Loucy (cell line): ENCODE results near the gene BRSK2.
A peak's percentile ranks its signal among the peaks of the same experiment; 100 is the strongest.

Experiments used
- H2AFZ ChIP-seq: fragments of 200-600 bp; sonication (generic); 2 replicates; pipeline ENCODE4 v1.6.0; 2016; ENCODE audit warnings: antibody characterized with exemption, mild to moderate bottlenecking, low read length, moderate library complexity
- H3F3A ChIP-seq: fragments of 200-600 bp; 2 replicates; pipeline ENCODE4 v1.6.0; 2016; ENCODE audit warnings: antibody characterized with exemption, low read depth, mild to moderate bottlenecking
- H3K27me3 ChIP-seq: fragments of 200-600 bp; sonication (generic); 2 replicates; pipeline ENCODE4 v1.6.1; 2014; ENCODE audit warnings: low read length, mild to moderate bottlenecking; ENCODE audit not compliant: insufficient read depth, poor library complexity, severe bottlenecking
- H3K36me3 ChIP-seq: fragments of 200-600 bp; sonication (generic); 2 replicates; pipeline ENCODE4 v1.6.1; 2016; ENCODE audit warnings: low read length; ENCODE audit not compliant: insufficient read depth
- H3K4me1 ChIP-seq: fragments of 200-600 bp; sonication (generic); 2 replicates; pipeline ENCODE4 v1.5.1; 2014; ENCODE audit warnings: low read length, mild to moderate bottlenecking; ENCODE audit not compliant: insufficient read depth, poor library complexity, severe bottlenecking
- H3K4me2 ChIP-seq: fragments of 200-600 bp; sonication (generic); 2 replicates; pipeline ENCODE4 v1.6.0; 2014; ENCODE audit warnings: antibody characterized with exemption, low read length, low read depth, mild to moderate bottlenecking; ENCODE audit not compliant: poor library complexity, severe bottlenecking
- H3K4me3 ChIP-seq: fragments of 200-600 bp; sonication (generic); 2 replicates; pipeline ENCODE4 v1.5.1; 2014; ENCODE audit warnings: low read length, mild to moderate bottlenecking, mixed read lengths; ENCODE audit not compliant: poor library complexity, severe bottlenecking
- H3K79me2 ChIP-seq: fragments of 200-600 bp; sonication (generic); 2 replicates; pipeline ENCODE4 v1.6.1; 2014; ENCODE audit warnings: low read length; ENCODE audit not compliant: insufficient read depth
- H3K9ac ChIP-seq: fragments of 200-600 bp; sonication (generic); 2 replicates; pipeline ENCODE4 v1.6.0; 2014; ENCODE audit warnings: mild to moderate bottlenecking, low read depth, low read length, moderate library complexity; ENCODE audit not compliant: poor library complexity, severe bottlenecking
- H3K9me2 ChIP-seq: fragments of 200-600 bp; sonication (generic); replicated peaks from 2 replicates; pipeline ENCODE4 v1.6.1; 2016; ENCODE audit warnings: low read depth, low read length, mixed read lengths
- H3K9me3 ChIP-seq: fragments of 200-600 bp; sonication (generic); 2 replicates; pipeline ENCODE4 v1.6.1; 2014; ENCODE audit warnings: mild to moderate bottlenecking, antibody characterized with exemption, low read length, low read depth; ENCODE audit not compliant: insufficient read depth
- H4K20me1 ChIP-seq: fragments of 200-600 bp; sonication (generic); 2 replicates; pipeline ENCODE4 v1.6.0; 2014; ENCODE audit warnings: antibody characterized with exemption, low read length, mild to moderate bottlenecking; ENCODE audit not compliant: insufficient read depth, poor library complexity, severe bottlenecking
- EZH2phosphoT487 ChIP-seq: fragments of 200-600 bp; IDR thresholded peaks from 2 replicates; pipeline ENCODE4 v1.6.1; 2018; ENCODE audit warnings: antibody characterized with exemption, mild to moderate bottlenecking, moderate library complexity, borderline replicate concordance
- TF ChIP-seq, protein P1 (sequence below): fragments of 200-600 bp; sonication (generic); conservative IDR thresholded peaks from 2 replicates; pipeline ENCODE4 v1.5.1; 2014; ENCODE audit warnings: mild to moderate bottlenecking, antibody characterized with exemption, low read length

The BRSK2 gene

GRCh38 chr11:1377231-1377780 is 12.4 kb upstream of the BRSK2 start:
- H3K4me3 ChIP-seq = no peak overlapping the region
- no peaks in the 10 kb centered on the region for H3K4me1 ChIP-seq
- H2AFZ ChIP-seq = no peak overlapping the region
- H3K79me2 ChIP-seq = no peaks in the 10 kb centered on the region
- no peak overlapping the region for H3K4me2 ChIP-seq
- H3K9ac ChIP-seq = no peak overlapping the region
- no peaks in the 10 kb centered on the region for H3F3A ChIP-seq
- H3K9me3 ChIP-seq = peaks cover 3% of the 10 kb centered on the region; the same call in 1 of the 2 replicates
- H3K9me2 ChIP-seq = no peaks in the 10 kb centered on the region
- TF ChIP-seq, protein P1, sequence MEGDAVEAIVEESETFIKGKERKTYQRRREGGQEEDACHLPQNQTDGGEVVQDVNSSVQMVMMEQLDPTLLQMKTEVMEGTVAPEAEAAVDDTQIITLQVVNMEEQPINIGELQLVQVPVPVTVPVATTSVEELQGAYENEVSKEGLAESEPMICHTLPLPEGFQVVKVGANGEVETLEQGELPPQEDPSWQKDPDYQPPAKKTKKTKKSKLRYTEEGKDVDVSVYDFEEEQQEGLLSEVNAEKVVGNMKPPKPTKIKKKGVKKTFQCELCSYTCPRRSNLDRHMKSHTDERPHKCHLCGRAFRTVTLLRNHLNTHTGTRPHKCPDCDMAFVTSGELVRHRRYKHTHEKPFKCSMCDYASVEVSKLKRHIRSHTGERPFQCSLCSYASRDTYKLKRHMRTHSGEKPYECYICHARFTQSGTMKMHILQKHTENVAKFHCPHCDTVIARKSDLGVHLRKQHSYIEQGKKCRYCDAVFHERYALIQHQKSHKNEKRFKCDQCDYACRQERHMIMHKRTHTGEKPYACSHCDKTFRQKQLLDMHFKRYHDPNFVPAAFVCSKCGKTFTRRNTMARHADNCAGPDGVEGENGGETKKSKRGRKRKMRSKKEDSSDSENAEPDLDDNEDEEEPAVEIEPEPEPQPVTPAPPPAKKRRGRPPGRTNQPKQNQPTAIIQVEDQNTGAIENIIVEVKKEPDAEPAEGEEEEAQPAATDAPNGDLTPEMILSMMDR = no peak
- no peak for TF ChIP-seq EZH2phosphoT487
- H3K27me3 ChIP-seq = no peaks in the 10 kb centered on the region
- H4K20me1 ChIP-seq = no peaks in the 10 kb centered on the region
- H3K36me3 ChIP-seq = no peaks in the 10 kb centered on the region

- Histone ChIP-seq H2AFZ (no peak overlapping the region), H3F3A (no peaks in the 10 kb centered on the region), H3K9ac (no peak overlapping the region), H3K79me2 (no peaks in the 10 kb centered on the region), H3K9me3 (no peaks in the 10 kb centered on the region), H3K27me3 (no peaks in the 10 kb centered on the region), H3K4me2 (no peak overlapping the region), H3K36me3 (no peaks in the 10 kb centered on the region), H3K9me2 (no peaks in the 10 kb centered on the region), H3K4me3 (no peak overlapping the region), H4K20me1 (no peaks in the 10 kb centered on the region), H3K4me1 (no peaks in the 10 kb centered on the region)
- no peak for TF ChIP-seq EZH2phosphoT487
- TF ChIP-seq, protein P1 = no peak
Measured at GRCh38 chr11:1381793-1382425, 7.8 kb upstream of the BRSK2 start.

GRCh38 chr11:1382429-1382828 is 7.3 kb upstream of the BRSK2 start:
- peak overlapping the region; percentile 71 for H3K4me3 ChIP-seq
- H3K9me3 ChIP-seq = no peaks in the 10 kb centered on the region
- no peaks in the 10 kb centered on the region for H3F3A ChIP-seq
- no peaks in the 10 kb centered on the region for H3K4me1 ChIP-seq
- H2AFZ ChIP-seq = no peak overlapping the region
- no peaks in the 10 kb centered on the region for H4K20me1 ChIP-seq
- H3K27me3 ChIP-seq = no peaks in the 10 kb centered on the region
- H3K9ac ChIP-seq = no peak overlapping the region
- peak overlapping the region; percentile 58 for H3K4me2 ChIP-seq
- no peaks in the 10 kb centered on the region for H3K79me2 ChIP-seq
- no peaks in the 10 kb centered on the region for H3K36me3 ChIP-seq
- TF ChIP-seq, protein P1 = no peak
- no peak for TF ChIP-seq EZH2phosphoT487
- H3K9me2 ChIP-seq = no peaks in the 10 kb centered on the region
